K562 (cell line): Measurements from ENCODE around the gene HNRNPA2B1. TPM values are rescaled to one million over a fixed set of nuclear protein-coding genes. Genes with fewer than 3 reads are reported as not detected.
A peak's percentile ranks its signal among the peaks of the same experiment; 100 is the strongest.

Experiments used
- CBFA2T3 ChIP-seq: fragments of 450-650 bp; IDR thresholded peaks from 2 replicates; pipeline ENCODE4 v1.6.1; 2017
- CREB1 ChIP-seq, 2 experiments: sonication (generic) in 1 of 2; formaldehyde crosslinking in 1 of 2; IDR thresholded peaks; 2 replicates each; pipeline versions ENCODE4 v1.6.1 to v1.8.0; 2012 to 2022; ENCODE audit warnings: inconsistent platforms in 1 of 2, mild to moderate bottlenecking in 1 of 2, missing genetic modification reagents in 1 of 2, moderate library complexity in 1 of 2
- GTF2A2 ChIP-seq: IDR thresholded peaks from 2 replicates; pipeline ENCODE4 v1.6.1; 2016; ENCODE audit warnings: mild to moderate bottlenecking, missing genetic modification characterization, missing compliant biosample characterization
- KDM1A ChIP-seq, 2 experiments: fragments of 450-650 bp; IDR thresholded peaks; 2 replicates each; pipeline ENCODE4 v1.6.1; 2016; ENCODE audit warnings: mild to moderate bottlenecking in 2 of 2
- PML ChIP-seq: IDR thresholded peaks from 2 replicates; pipeline ENCODE4 v1.6.1; 2012; ENCODE audit warnings: low read length, inconsistent platforms
- POU5F1 ChIP-seq: fragments of 150-350 bp; IDR thresholded peaks from 2 replicates; pipeline ENCODE4 v1.6.1; 2014; ENCODE audit warnings: borderline replicate concordance, low read length, low read depth, mild to moderate bottlenecking; ENCODE audit not compliant: partially characterized antibody
- TAF1 ChIP-seq: IDR thresholded peaks from 2 replicates; pipeline ENCODE4 v1.6.1; 2011; ENCODE audit warnings: mild to moderate bottlenecking, low read length, moderate library complexity; ENCODE audit not compliant: insufficient read depth, control insufficient read depth, severe bottlenecking; ENCODE audit errors: extremely low read depth
- ZNF175 ChIP-seq: fragments of 200-800 bp; sonication (Bioruptor generic); IDR thresholded peaks from 2 replicates; pipeline ENCODE4 v1.6.1; 2016; ENCODE audit warnings: low read depth, mild to moderate bottlenecking, missing genetic modification characterization, missing compliant biosample characterization
- ZZZ3 ChIP-seq: fragments of 450-650 bp; IDR thresholded peaks from 2 replicates; pipeline ENCODE4 v1.6.1; 2016; ENCODE audit warnings: antibody characterized with exemption, mild to moderate bottlenecking, moderate library complexity
- polyA plus RNA-seq, 8 experiments: library from polyadenylated mRNA; depleted of rRNA in 4 of 8; stranded (reverse) in 5 of 8; unstranded in 3 of 8; fragments of >200 nt; fragmentation: Nextera tagmentation in 2 of 8; fragmentation: Illumina TruSeq in 1 of 8; extraction: Ambion mirVana in 2 of 8; extraction: Trizol in 1 of 8; gene quantifications; 2 replicates each; pipeline versions ENCODE4 v1.2.1 to v1.2.3, GENCODE V29; 2011 to 2014; ENCODE audit warnings: inconsistent platforms in 1 of 8, missing spikeins in 1 of 8
- total RNA-seq, 7 experiments: library from RNA; depleted of rRNA in 6 of 7; stranded (reverse); fragments of >200 nt in 6 of 7; fragmentation: Illumina TruSeq in 2 of 7; extraction: Trizol in 2 of 7; gene quantifications; 2 replicates each; pipeline versions ENCODE4 v1.2.1 to v1.2.3, GENCODE V29; 2011 to 2021; ENCODE audit warnings: low replicate concordance in 1 of 7
- TF ChIP-seq, protein P1 (sequence below): fragments of 450-650 bp; IDR thresholded peaks from 2 replicates; pipeline ENCODE4 v1.6.1; 2014; ENCODE audit warnings: low read depth, mild to moderate bottlenecking, moderate library complexity, borderline replicate concordance
- TF ChIP-seq, protein P2 (sequence below): fragments of 450-650 bp; formaldehyde crosslinking; conservative IDR thresholded peaks from 2 replicates; pipeline ENCODE4 v1.4.0; 2022; ENCODE audit warnings: mild to moderate bottlenecking, missing genetic modification characterization
- TF ChIP-seq, protein P3 (sequence below): sonication (generic); formaldehyde crosslinking; IDR thresholded peaks from 2 replicates; pipeline ENCODE4 v1.9.0; 2022; ENCODE audit warnings: mild to moderate bottlenecking, missing genetic modification reagents
- TF ChIP-seq, protein P4 (sequence below): fragments of 250-450 bp; sonication (Bioruptor Pico); IDR thresholded peaks from 2 replicates; pipeline ENCODE4 v1.8.0; 2021; ENCODE audit warnings: moderate library complexity, mild to moderate bottlenecking, inconsistent platforms
- TF ChIP-seq, protein P5 (sequence below): fragments of 450-650 bp; formaldehyde crosslinking; IDR thresholded peaks from 2 replicates; pipeline ENCODE4 v1.4.0; 2020; ENCODE audit warnings: mild to moderate bottlenecking, moderate library complexity
- TF ChIP-seq, protein P6 (sequence below): fragments of 250-450 bp; sonication (Bioruptor Pico); IDR thresholded peaks from 2 replicates; pipeline ENCODE4 v1.5.1; 2021; ENCODE audit warnings: mild to moderate bottlenecking

Gene HNRNPA2B1
- total and polyA plus RNA-seq, 9 of the 15 experiments (the other 6 are each of a cell fraction or from before 2014, with no cell fraction given), result 630 to 1,989 (median 865) TPM

DNA sequence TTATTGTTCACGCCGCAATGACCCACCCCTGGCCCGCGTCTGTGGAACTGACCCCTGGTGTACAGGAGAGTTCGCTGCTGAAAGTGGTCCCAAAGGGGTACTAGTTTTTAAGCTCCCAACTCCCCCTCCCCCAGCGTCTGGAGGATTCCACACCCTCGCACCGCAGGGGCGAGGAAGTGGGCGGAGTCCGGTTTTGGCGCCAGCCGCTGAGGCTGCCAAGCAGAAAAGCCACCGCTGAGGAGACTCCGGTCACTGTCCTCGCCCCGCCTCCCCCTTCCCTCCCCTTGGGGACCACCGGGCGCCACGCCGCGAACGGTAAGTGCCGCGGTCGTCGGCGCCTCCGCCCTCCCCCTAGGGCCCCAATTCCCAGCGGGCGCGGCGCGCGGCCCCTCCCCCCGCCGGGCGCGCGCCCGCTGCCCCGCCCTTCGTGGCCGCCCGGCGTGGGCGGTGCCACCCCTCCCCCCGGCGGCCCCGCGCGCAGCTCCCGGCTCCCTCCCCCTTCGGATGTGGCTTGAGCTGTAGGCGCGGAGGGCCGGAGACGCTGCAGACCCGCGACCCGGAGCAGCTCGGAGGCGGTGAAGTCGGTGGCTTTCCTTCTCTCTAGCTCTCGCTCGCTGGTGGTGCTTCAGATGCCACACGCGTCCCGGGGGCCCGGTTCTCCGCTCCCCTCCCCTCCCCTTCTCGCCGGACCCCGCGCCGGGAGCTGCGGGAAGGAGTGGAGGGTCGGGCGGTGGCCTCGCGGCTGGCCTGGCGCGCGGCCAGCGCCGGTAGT lies 887 bp upstream of the HNRNPA2B1 start, which contains the start of gene CBX3 (continued):
- TF ChIP-seq, protein P1, sequence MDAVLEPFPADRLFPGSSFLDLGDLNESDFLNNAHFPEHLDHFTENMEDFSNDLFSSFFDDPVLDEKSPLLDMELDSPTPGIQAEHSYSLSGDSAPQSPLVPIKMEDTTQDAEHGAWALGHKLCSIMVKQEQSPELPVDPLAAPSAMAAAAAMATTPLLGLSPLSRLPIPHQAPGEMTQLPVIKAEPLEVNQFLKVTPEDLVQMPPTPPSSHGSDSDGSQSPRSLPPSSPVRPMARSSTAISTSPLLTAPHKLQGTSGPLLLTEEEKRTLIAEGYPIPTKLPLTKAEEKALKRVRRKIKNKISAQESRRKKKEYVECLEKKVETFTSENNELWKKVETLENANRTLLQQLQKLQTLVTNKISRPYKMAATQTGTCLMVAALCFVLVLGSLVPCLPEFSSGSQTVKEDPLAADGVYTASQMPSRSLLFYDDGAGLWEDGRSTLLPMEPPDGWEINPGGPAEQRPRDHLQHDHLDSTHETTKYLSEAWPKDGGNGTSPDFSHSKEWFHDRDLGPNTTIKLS, result 0 out of 2 replicates have a peak, but pooled peaks have one; percentile 34
- TF ChIP-seq ZNF175 (peak; percentile 30; the same call in 1 of the 2 replicates), TAF1 (peak; percentile 95), KDM1A (IDR thresholded peaks at IDR 0.05) (peak in 1 of 2 experiments; percentile 80; a peak in 2 of 4 replicates), CREB1 (IDR thresholded peaks at IDR 0.05) (no peak), CREB1 (CRISPR knock-in tag; IDR thresholded peaks at IDR 0.05) (peak; percentile 30; the same call in 1 of the 2 replicates), PML (peak; percentile 76), GTF2A2 (tag) (peak; percentile 31; the same call in 1 of the 2 replicates), POU5F1 (no peak), CBFA2T3 (0 out of 2 replicates have a peak, but pooled peaks have one; percentile 4), ZZZ3 (no peak)
- TF ChIP-seq, protein P2, sequence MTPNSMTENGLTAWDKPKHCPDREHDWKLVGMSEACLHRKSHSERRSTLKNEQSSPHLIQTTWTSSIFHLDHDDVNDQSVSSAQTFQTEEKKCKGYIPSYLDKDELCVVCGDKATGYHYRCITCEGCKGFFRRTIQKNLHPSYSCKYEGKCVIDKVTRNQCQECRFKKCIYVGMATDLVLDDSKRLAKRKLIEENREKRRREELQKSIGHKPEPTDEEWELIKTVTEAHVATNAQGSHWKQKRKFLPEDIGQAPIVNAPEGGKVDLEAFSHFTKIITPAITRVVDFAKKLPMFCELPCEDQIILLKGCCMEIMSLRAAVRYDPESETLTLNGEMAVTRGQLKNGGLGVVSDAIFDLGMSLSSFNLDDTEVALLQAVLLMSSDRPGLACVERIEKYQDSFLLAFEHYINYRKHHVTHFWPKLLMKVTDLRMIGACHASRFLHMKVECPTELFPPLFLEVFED (CRISPR knock-in tag), result peak; percentile 11; the same call in 1 of the 2 replicates
- TF ChIP-seq, protein P3, sequence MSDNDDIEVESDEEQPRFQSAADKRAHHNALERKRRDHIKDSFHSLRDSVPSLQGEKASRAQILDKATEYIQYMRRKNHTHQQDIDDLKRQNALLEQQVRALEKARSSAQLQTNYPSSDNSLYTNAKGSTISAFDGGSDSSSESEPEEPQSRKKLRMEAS, result 0 out of 2 replicates have a peak, but pooled peaks have one; percentile 25
- TF ChIP-seq, protein P4, sequence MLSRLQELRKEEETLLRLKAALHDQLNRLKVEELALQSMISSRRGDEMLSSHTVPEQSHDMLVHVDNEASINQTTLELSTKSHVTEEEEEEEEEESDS (CRISPR knock-in tag), result no peak
- TF ChIP-seq, protein P5, sequence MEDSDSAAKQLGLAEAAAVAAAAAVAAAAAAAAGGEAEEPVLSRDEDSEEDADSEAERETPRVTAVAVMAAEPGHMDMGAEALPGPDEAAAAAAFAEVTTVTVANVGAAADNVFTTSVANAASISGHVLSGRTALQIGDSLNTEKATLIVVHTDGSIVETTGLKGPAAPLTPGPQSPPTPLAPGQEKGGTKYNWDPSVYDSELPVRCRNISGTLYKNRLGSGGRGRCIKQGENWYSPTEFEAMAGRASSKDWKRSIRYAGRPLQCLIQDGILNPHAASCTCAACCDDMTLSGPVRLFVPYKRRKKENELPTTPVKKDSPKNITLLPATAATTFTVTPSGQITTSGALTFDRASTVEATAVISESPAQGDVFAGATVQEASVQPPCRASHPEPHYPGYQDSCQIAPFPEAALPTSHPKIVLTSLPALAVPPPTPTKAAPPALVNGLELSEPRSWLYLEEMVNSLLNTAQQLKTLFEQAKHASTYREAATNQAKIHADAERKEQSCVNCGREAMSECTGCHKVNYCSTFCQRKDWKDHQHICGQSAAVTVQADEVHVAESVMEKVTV (CRISPR knock-in tag), result peak; percentile 80
- TF ChIP-seq, protein P6, sequence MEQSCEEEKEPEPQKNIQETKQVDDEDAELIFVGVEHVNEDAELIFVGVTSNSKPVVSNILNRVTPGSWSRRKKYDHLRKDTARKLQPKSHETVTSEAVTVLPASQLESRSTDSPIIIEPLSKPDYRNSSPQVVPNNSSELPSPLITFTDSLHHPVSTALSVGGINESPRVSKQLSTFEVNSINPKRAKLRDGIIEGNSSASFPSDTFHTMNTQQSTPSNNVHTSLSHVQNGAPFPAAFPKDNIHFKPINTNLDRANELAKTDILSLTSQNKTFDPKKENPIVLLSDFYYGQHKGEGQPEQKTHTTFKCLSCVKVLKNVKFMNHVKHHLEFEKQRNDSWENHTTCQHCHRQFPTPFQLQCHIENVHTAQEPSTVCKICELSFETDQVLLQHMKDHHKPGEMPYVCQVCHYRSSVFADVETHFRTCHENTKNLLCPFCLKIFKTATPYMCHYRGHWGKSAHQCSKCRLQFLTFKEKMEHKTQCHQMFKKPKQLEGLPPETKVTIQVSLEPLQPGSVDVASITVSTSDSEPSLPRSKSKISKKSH, result no peak
